Vagina (tissue), 2 donors: ENCODE measurements around the gene ASAP3. TPM values are rescaled to one million over a fixed set of nuclear protein-coding genes. Genes with fewer than 3 reads are reported as not detected.
A peak's percentile ranks its signal among the peaks of the same experiment; 100 is the strongest.

ENCODE experiments used
- DNase-seq, 2 donors: peaks; one replicate each; pipeline ENCODE4 v3.0.0-alpha.2; 2017; ENCODE audit errors: extremely low spot score in 2 of 2
- H3K27ac ChIP-seq: fragments of 200-600 bp; sonication (generic); one replicate; pipeline ENCODE4 v1.5.1; 2019
- H3K27me3 ChIP-seq: fragments of 200-600 bp; sonication (generic); one replicate; pipeline ENCODE4 v1.5.1; 2019
- H3K36me3 ChIP-seq, 2 donors: fragments of 200-600 bp; sonication (generic); one replicate each; pipeline ENCODE4 v1.5.1; 2017 to 2019
- H3K4me1 ChIP-seq: fragments of 200-600 bp; sonication (generic); one replicate; pipeline ENCODE4 v1.5.1; 2019
- H3K4me3 ChIP-seq, 2 donors: fragments of 200-600 bp; sonication (generic); 1 replicate in 1 of 2; 2 replicates in 1 of 2; pipeline ENCODE4 v1.5.1; 2016 to 2019
- H3K9me3 ChIP-seq: fragments of 200-600 bp; sonication (generic); one replicate; pipeline ENCODE4 v1.5.1; 2019
- CTCF ChIP-seq, 3 experiments: fragments of 450-650 bp in 2 of 3; fragments of 200-600 bp in 1 of 3; sonication (generic) in 1 of 3; IDR thresholded peaks; one replicate each; pipeline ENCODE4 v1.5.1; 2017 to 2019; ENCODE audit warnings: antibody characterized with exemption in 3 of 3, mild to moderate bottlenecking in 2 of 3, moderate library complexity in 2 of 3
- POLR2A ChIP-seq, 2 donors: fragments of 450-650 bp; IDR thresholded peaks; one replicate each; pipeline ENCODE4 v1.6.1; 2017; ENCODE audit warnings: antibody characterized with exemption in 2 of 2, mild to moderate bottlenecking in 2 of 2, moderate library complexity in 2 of 2
- POLR2AphosphoS5 ChIP-seq, 2 donors: sonication (generic); formaldehyde crosslinking; IDR thresholded peaks; one replicate each; pipeline ENCODE4 v1.9.0; 2017; ENCODE audit warnings: antibody characterized with exemption in 2 of 2, mild to moderate bottlenecking in 2 of 2, low read depth in 1 of 2; ENCODE audit not compliant: insufficient read depth in 1 of 2
- intact Hi-C: fragments of 100-400 bp; cut with DNase I; formaldehyde crosslinking; loops from one replicate; pipeline ENCODE4 v1.15.1; 2023
- total RNA-seq: library from RNA; depleted of rRNA; stranded (reverse); fragments of >200 nt; gene quantifications from one replicate; pipeline ENCODE4 v1.2.3, GENCODE V29; 2016

The ASAP3 gene
- total RNA-seq, 1 donor from 2014 or later, result 79.1 TPM

- Histone ChIP-seq H3K36me3 (no peaks in the 10 kb centered on the region), H3K27ac (no peak overlapping the region), H3K27me3 (no peaks in the 10 kb centered on the region), H3K4me1 (peaks cover 10% of the 10 kb centered on the region), H3K9me3 (no peaks in the 10 kb centered on the region), H3K4me3 (no peak overlapping the region)
- DNase-seq, result no peak
- intact Hi-C loops, result no loop called here
- no peak for TF ChIP-seq POLR2A (IDR thresholded peaks at IDR 0.05)
- no peak for TF ChIP-seq POLR2AphosphoS5 (IDR thresholded peaks at IDR 0.05; ENCODE audit: insufficient read depth in 1 of 2, low read depth in 1 of 2)
- TF ChIP-seq CTCF (IDR thresholded peaks at IDR 0.05), result no peak
These were observed 67.0 kb downstream of the ASAP3 start for GRCh38 chr1:23416964-23417363.

GRCh38 chr1:23408797-23409290 lies 75.1 kb downstream of the ASAP3 start:
- Histone ChIP-seq H3K27ac (no peak overlapping the region), H3K4me3 (no peak overlapping the region), H3K9me3 (no peaks in the 10 kb centered on the region), H3K27me3 (no peaks in the 10 kb centered on the region), H3K36me3 (no peaks in the 10 kb centered on the region), H3K4me1 (peaks cover 9% of the 10 kb centered on the region)
- intact Hi-C loops, result no loop called here
- DNase-seq, result no peak
- TF ChIP-seq CTCF (IDR thresholded peaks at IDR 0.05) (no peak), POLR2A (IDR thresholded peaks at IDR 0.05) (no peak), POLR2AphosphoS5 (IDR thresholded peaks at IDR 0.05; ENCODE audit: insufficient read depth in 1 of 2, low read depth in 1 of 2) (no peak)

- Histone ChIP-seq H3K4me3 (no peak overlapping the region), H3K4me1 (peaks cover 26% of the 10 kb centered on the region), H3K9me3 (no peaks in the 10 kb centered on the region), H3K36me3 (no peaks in the 10 kb centered on the region), H3K27ac (no peak overlapping the region), H3K27me3 (no peaks in the 10 kb centered on the region)
- intact Hi-C loops, result no loop called here
- DNase-seq, result no peak
- no peak for TF ChIP-seq POLR2AphosphoS5 (IDR thresholded peaks at IDR 0.05; ENCODE audit: insufficient read depth in 1 of 2, low read depth in 1 of 2)
- no peak for TF ChIP-seq CTCF (IDR thresholded peaks at IDR 0.05)
- TF ChIP-seq POLR2A (IDR thresholded peaks at IDR 0.05), result no peak
These were observed 76.9 kb downstream of the ASAP3 start for GRCh38 chr1:23407016-23407630.

GRCh38 chr1:23405946-23406345 lies 78.0 kb downstream of the ASAP3 start:
- H3K27ac ChIP-seq, result no peak overlapping the region
- no peaks in the 10 kb centered on the region for H3K36me3 ChIP-seq
- H3K27me3 ChIP-seq, result no peaks in the 10 kb centered on the region
- peaks cover 26% of the 10 kb centered on the region for H3K4me1 ChIP-seq
- no peak for DNase-seq
- H3K4me3 ChIP-seq, result no peak overlapping the region
- no peak for TF ChIP-seq POLR2A (IDR thresholded peaks at IDR 0.05)
- TF ChIP-seq POLR2AphosphoS5 (IDR thresholded peaks at IDR 0.05; ENCODE audit: insufficient read depth in 1 of 2, low read depth in 1 of 2), result no peak
- no peak for TF ChIP-seq CTCF (IDR thresholded peaks at IDR 0.05)
- intact Hi-C loops, result no loop called here
- no peaks in the 10 kb centered on the region for H3K9me3 ChIP-seq

- Histone ChIP-seq H3K9me3 (no peaks in the 10 kb centered on the region), H3K4me1 (peaks cover 31% of the 10 kb centered on the region), H3K4me3 (peak overlapping the region in 1 of 2 donors; percentile 1), H3K36me3 (no peaks in the 10 kb centered on the region), H3K27ac (peak overlapping the region; percentile 66), H3K27me3 (no peaks in the 10 kb centered on the region)
- TF ChIP-seq CTCF (IDR thresholded peaks at IDR 0.05), result peak; percentile 82 to 93 (median 91)
- TF ChIP-seq POLR2AphosphoS5 (IDR thresholded peaks at IDR 0.05; ENCODE audit: insufficient read depth in 1 of 2, low read depth in 1 of 2), result peak; percentile 66 to 70
- no peak for TF ChIP-seq POLR2A (IDR thresholded peaks at IDR 0.05)
- intact Hi-C loops, result no loop called here
- DNase-seq, result no peak
These were observed 80.1 kb downstream of the ASAP3 start for GRCh38 chr1:23403735-23404486.
